A673 (cell line): ENCODE results near the gene MAN2B2. TPM values are rescaled to one million over a fixed set of nuclear protein-coding genes. Genes with fewer than 3 reads are reported as not detected.

ENCODE experiments used
- BruUV-seq: library from RNA; stranded (reverse); fragments of 400-500 nt; replicated peaks from 2 replicates; lab custom pipeline; 2021; lab: Mats Ljungman, UMichigan
- CTCF ChIA-PET: fragments of 300-600 bp; sonication (Branson Sonifier 250); formaldehyde crosslinking; loops from one replicate; lab custom pipeline; 2022; ENCODE audit warnings: antibody characterized with exemption; lab: Charles Lee
- POLR2A ChIA-PET: fragments of 300-600 bp; sonication (Branson Sonifier 250); formaldehyde crosslinking; loops from one replicate; lab custom pipeline; 2022; ENCODE audit warnings: antibody characterized with exemption; ENCODE audit not compliant: low non-redundant PET; lab: Charles Lee
- DNase-seq: peaks from one replicate; pipeline ENCODE4 v3.0.0-alpha.2; 2015; ENCODE audit warnings: low spot score
- H3K27ac ChIP-seq: fragments of 200-600 bp; sonication (generic); 2 replicates; pipeline ENCODE4 v1.5.1; 2016; ENCODE audit warnings: mixed run types, low read depth, mild to moderate bottlenecking, mixed read lengths, antibody characterized with exemption, low read length; ENCODE audit not compliant: poor library complexity, severe bottlenecking
- H3K27me3 ChIP-seq: fragments of 200-600 bp; sonication (generic); replicated peaks from 2 replicates; pipeline ENCODE4 v1.6.1; 2017; ENCODE audit warnings: mixed run types, low read depth, mild to moderate bottlenecking, mixed read lengths, antibody characterized with exemption, low read length; ENCODE audit not compliant: insufficient read depth, poor library complexity
- H3K36me3 ChIP-seq: fragments of 200-600 bp; sonication (generic); 2 replicates; pipeline ENCODE4 v1.6.1; 2016; ENCODE audit warnings: mixed run types, mild to moderate bottlenecking, mixed read lengths, antibody characterized with exemption, low read length; ENCODE audit not compliant: insufficient read depth, poor library complexity, severe bottlenecking
- H3K4me1 ChIP-seq: fragments of 200-600 bp; sonication (generic); 2 replicates; pipeline ENCODE4 v1.6.1; 2017; ENCODE audit warnings: mixed run types, mild to moderate bottlenecking, mixed read lengths, antibody characterized with exemption, low read length; ENCODE audit not compliant: insufficient read depth, poor library complexity, severe bottlenecking
- H3K4me3 ChIP-seq: fragments of 200-600 bp; sonication (generic); 2 replicates; pipeline ENCODE4 v1.5.1; 2016; ENCODE audit warnings: low read depth, mixed run types, mild to moderate bottlenecking, mixed read lengths, low read length; ENCODE audit not compliant: poor library complexity, severe bottlenecking
- H3K9me3 ChIP-seq: fragments of 200-600 bp; sonication (generic); 2 replicates; pipeline ENCODE4 v1.6.1; 2016; ENCODE audit warnings: mixed run types, low read depth, mild to moderate bottlenecking, mixed read lengths, antibody characterized with exemption, low read length; ENCODE audit not compliant: poor library complexity, severe bottlenecking
- EZH2 ChIP-seq: fragments of 200-600 bp; sonication (generic); IDR thresholded peaks from 2 replicates; pipeline ENCODE4 v1.6.1; 2017; ENCODE audit warnings: borderline replicate concordance, low read depth, mild to moderate bottlenecking, mixed read lengths, antibody characterized with exemption, low read length; ENCODE audit not compliant: poor library complexity, severe bottlenecking
- intact Hi-C: fragments of 100-400 bp; cut with micrococcal nuclease; formaldehyde crosslinking; loops from one replicate; pipeline ENCODE4 v1.10.0; 2022; ENCODE audit not compliant: unreplicated experiment
- total RNA-seq: library from RNA; stranded (reverse); gene quantifications from 2 replicates; pipeline ENCODE4 v1.2.3, GENCODE V29; 2021
- TF ChIP-seq, protein P1 (sequence below): fragments of 300-800, 200-600 bp; sonication (generic); conservative IDR thresholded peaks from 2 replicates; pipeline ENCODE4 v1.5.1; 2017; ENCODE audit warnings: low read depth, mild to moderate bottlenecking, antibody characterized with exemption, low read length, moderate library complexity, mixed read lengths

MAN2B2 gene
- total RNA-seq, 1 experiment from 2014 or later: 14.9 TPM

DNA sequence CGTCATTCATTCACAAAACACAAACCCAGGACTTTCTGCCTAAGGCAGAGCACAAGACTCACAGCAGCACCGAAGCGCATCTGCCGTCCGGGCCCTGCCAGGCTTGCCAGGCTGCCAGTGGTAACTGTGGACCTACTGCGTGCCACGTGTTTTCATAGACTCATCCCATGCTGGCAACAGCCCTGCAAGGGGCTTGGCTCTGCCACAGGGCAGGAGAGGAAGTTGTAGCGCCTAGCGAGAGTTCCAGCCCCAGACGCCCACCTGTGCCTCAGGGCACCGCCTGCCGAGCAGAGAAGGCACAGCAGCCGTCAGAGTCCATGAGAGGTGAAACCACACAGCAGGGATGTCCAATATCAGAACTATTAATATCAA lies 46.6 kb downstream of the MAN2B2 start:
- ChIA-PET POLR2A (no interaction called here), CTCF (no interaction called here)
- intact Hi-C loops: no loop called here
- H3K4me1 ChIP-seq: no peaks in the 10 kb centered on the region
- no peak overlapping the region for H3K4me3 ChIP-seq
- H3K27me3 ChIP-seq: no peaks in the 10 kb centered on the region
- TF ChIP-seq, protein P1, sequence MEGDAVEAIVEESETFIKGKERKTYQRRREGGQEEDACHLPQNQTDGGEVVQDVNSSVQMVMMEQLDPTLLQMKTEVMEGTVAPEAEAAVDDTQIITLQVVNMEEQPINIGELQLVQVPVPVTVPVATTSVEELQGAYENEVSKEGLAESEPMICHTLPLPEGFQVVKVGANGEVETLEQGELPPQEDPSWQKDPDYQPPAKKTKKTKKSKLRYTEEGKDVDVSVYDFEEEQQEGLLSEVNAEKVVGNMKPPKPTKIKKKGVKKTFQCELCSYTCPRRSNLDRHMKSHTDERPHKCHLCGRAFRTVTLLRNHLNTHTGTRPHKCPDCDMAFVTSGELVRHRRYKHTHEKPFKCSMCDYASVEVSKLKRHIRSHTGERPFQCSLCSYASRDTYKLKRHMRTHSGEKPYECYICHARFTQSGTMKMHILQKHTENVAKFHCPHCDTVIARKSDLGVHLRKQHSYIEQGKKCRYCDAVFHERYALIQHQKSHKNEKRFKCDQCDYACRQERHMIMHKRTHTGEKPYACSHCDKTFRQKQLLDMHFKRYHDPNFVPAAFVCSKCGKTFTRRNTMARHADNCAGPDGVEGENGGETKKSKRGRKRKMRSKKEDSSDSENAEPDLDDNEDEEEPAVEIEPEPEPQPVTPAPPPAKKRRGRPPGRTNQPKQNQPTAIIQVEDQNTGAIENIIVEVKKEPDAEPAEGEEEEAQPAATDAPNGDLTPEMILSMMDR: no peak
- TF ChIP-seq EZH2: no peak
- no peak for DNase-seq
- H3K9me3 ChIP-seq: no peaks in the 10 kb centered on the region
- H3K27ac ChIP-seq: no peak overlapping the region
- no peaks in the 10 kb centered on the region for H3K36me3 ChIP-seq
- no TSS peak for BruUV-seq

DNA sequence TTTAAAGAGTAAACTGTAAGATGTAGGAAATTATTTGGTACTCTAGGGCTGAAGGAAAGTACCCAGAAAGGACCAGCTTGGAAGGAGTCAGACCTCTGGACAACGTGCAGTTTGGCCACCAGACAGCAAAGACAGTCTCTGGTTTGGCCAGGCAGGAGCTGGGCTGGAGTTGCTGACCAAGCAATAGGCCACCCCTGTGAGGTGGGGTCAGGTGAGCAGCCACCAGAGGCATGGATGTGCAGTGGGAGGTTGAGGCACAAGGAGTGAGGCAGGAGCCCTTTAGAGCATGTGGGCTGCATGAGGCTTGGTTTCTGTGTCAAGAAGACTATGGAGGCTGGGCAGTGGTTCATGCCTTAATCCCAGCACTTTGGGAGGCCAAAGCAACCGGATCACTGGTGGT lies 47.8 kb downstream of the MAN2B2 start:
- no peaks in the 10 kb centered on the region for H3K4me1 ChIP-seq
- H3K4me3 ChIP-seq: no peak overlapping the region
- no peaks in the 10 kb centered on the region for H3K36me3 ChIP-seq
- ChIA-PET CTCF (no interaction called here), POLR2A (no interaction called here)
- H3K27ac ChIP-seq: no peak overlapping the region
- no peak for DNase-seq
- intact Hi-C loops: no loop called here
- H3K9me3 ChIP-seq: no peaks in the 10 kb centered on the region
- H3K27me3 ChIP-seq: no peaks in the 10 kb centered on the region
- TF ChIP-seq, protein P1: no peak
- no TSS peak for BruUV-seq

DNA sequence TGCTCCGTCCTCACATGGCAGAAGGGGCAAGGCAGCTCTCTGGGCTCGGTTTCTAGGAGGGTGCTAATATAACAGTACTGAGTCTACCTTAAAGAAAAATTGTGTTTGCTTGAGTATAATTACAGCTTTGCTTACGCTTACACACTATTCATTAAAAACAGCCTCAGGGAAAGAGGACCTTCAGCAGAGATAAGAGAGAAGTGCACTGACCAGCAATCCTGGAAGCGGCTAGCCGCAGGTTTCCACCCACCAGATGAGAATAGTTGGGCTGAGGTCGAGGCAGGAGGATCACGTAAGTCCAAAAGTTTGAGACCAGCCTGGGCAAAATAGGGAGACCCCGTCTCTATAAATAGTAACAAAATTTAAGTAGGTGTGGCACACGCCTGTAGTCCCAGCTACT lies 50.3 kb downstream of the MAN2B2 start:
- Histone ChIP-seq H3K36me3 (no peaks in the 10 kb centered on the region), H3K4me3 (no peak overlapping the region), H3K4me1 (no peaks in the 10 kb centered on the region), H3K27me3 (no peaks in the 10 kb centered on the region), H3K9me3 (no peaks in the 10 kb centered on the region), H3K27ac (no peak overlapping the region)
- intact Hi-C loops: no loop called here
- TF ChIP-seq, protein P1: no peak
- no peak for TF ChIP-seq EZH2
- ChIA-PET CTCF (no interaction called here), POLR2A (no interaction called here)
- BruUV-seq: no TSS peak
- DNase-seq: no peak
